IPS-20b (cell line): ENCODE measurements around the gene NLRC5.

Source experiments
- H3K27ac ChIP-seq: one replicate; pipeline ENCODE4 v1.5.1; 2013; ENCODE audit warnings: low read length
- H3K27me3 ChIP-seq: 2 replicates; pipeline ENCODE4 v1.6.1; 2013; ENCODE audit warnings: mild to moderate bottlenecking, low read length, inconsistent platforms; ENCODE audit not compliant: insufficient read depth
- H3K36me3 ChIP-seq: 2 replicates; pipeline ENCODE4 v1.6.1; 2013; ENCODE audit warnings: low read depth, mild to moderate bottlenecking, inconsistent platforms, low read length, moderate library complexity; ENCODE audit not compliant: insufficient read depth
- H3K4me1 ChIP-seq: 2 replicates; pipeline ENCODE4 v1.6.1; 2013; ENCODE audit warnings: mild to moderate bottlenecking, control low read depth, inconsistent platforms, low read length, moderate library complexity; ENCODE audit not compliant: insufficient read depth
- H3K4me3 ChIP-seq: 2 replicates; pipeline ENCODE4 v1.5.1; 2013; ENCODE audit warnings: mild to moderate bottlenecking, low read length, inconsistent platforms
- H3K9ac ChIP-seq: 2 replicates; pipeline ENCODE4 v1.6.1; 2013; ENCODE audit warnings: low read depth, mild to moderate bottlenecking, inconsistent platforms, low read length, moderate library complexity
- H3K9me3 ChIP-seq: 2 replicates; pipeline ENCODE4 v1.6.1; 2013; ENCODE audit warnings: mild to moderate bottlenecking, low read depth, low read length, inconsistent platforms; ENCODE audit not compliant: insufficient read depth

NLRC5 gene

DNA sequence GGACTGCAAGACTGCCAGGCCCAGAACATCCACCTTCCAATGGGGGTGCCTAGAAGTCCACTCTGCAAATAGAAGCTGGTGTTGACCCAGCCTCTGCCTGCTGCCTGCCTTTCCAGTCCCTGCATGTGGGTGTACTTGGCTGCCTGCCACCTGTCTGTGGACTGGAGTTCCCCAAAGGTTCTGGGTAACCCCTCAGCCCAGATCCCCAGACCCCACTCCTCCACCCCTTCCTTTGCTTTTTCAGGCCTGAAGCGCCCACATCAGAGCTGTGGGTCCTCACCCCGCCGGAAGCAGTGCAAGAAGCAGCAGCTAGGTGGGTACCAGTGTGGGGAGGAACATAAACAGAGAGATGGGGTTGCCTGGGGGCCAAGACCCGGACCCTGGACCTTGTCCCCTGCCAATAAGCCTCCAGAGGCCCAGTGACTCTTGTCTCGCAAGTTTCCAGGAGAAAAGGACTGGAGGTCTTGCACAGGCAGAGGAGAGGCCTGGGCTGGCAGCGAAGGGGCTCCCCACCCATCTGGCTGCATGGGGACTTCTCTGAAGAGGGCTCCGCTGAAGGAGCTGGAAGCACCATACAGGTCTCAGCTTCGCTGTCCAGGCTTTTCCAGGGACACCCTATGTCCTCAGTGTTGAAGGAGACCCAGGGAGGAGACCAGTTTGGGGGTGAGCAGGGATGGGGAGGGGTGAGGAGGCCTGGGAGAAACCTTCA is 34.3 kb downstream of the NLRC5 start:
- Histone ChIP-seq H3K9me3 (no peaks in the 10 kb centered on the region), H3K4me3 (no peak overlapping the region), H3K36me3 (no peaks in the 10 kb centered on the region), H3K4me1 (no peaks in the 10 kb centered on the region), H3K27ac (no peak overlapping the region), H3K27me3 (no peaks in the 10 kb centered on the region), H3K9ac (no peak overlapping the region)

DNA sequence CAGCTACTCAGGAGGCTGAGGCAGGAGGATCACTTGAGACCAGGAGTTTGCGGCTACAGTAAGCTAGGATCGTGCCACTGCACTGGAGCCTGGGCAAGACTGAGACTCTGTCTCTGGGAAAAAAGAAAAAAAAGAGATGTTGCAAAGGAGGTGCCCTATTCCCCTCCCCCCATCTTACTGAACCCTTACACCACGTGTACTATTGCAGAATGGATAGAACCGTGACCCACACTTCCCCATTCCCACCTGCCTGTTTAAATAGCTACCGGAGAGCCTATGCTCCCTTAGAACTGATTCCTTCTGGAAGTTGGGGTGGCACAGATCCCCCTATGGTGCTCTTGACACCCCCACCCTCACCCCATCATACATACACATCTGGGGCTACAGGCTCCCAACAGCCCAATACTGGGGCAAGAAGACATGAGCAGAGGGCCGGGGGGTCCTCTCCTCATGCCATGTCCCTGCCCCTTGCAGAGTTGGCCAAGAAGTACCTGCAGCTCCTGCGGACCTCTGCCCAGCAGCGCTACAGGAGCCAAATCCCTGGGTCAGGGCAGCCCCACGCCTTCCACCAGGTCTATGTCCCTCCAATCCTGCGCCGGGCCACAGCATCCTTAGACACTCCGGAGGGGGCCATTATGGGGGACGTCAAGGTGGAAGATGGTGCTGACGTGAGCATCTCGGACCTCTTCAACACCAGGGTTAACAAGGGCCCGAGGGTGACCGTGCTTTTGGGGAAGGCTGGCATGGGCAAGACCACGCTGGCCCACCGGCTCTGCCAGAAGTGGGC is 35.7 kb downstream of the NLRC5 start:
- no peak overlapping the region for H3K27ac ChIP-seq
- no peaks in the 10 kb centered on the region for H3K27me3 ChIP-seq
- H3K9ac ChIP-seq = no peak overlapping the region
- H3K4me3 ChIP-seq = no peak overlapping the region
- no peaks in the 10 kb centered on the region for H3K4me1 ChIP-seq
- no peaks in the 10 kb centered on the region for H3K9me3 ChIP-seq
- no peaks in the 10 kb centered on the region for H3K36me3 ChIP-seq

GRCh38 chr16:57025941-57026777 is 36.8 kb downstream of the NLRC5 start:
- H3K4me3 ChIP-seq = no peak overlapping the region
- H3K9me3 ChIP-seq = no peaks in the 10 kb centered on the region
- no peaks in the 10 kb centered on the region for H3K4me1 ChIP-seq
- no peaks in the 10 kb centered on the region for H3K27me3 ChIP-seq
- H3K9ac ChIP-seq = no peak overlapping the region
- no peak overlapping the region for H3K27ac ChIP-seq
- no peaks in the 10 kb centered on the region for H3K36me3 ChIP-seq

GRCh38 chr16:57026778-57027062 is 37.4 kb downstream of the NLRC5 start:
- Histone ChIP-seq H3K4me1 (no peaks in the 10 kb centered on the region), H3K4me3 (no peak overlapping the region), H3K36me3 (no peaks in the 10 kb centered on the region)

DNA sequence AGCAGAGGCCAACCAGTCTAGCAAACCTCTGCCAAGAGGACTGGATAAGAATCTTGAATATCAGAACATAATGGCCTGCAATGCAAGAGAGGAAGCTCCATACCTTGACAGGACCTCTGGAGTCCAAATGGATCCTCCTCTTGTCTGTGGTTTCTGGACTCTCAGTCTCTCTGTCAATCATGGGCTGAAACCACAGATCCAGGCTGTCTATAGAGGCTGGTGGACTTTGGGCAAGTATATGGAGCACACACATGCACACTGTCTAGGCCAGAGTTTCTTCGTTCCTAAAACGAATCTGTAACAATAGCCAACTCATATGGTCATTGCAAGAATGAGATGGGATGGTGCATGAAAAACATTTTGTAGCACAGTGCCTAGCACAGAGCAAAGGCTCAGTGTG is 37.7 kb downstream of the NLRC5 start:
- Histone ChIP-seq H3K9ac (no peak overlapping the region), H3K27ac (no peak overlapping the region), H3K27me3 (no peaks in the 10 kb centered on the region), H3K9me3 (no peaks in the 10 kb centered on the region), H3K4me1 (no peaks in the 10 kb centered on the region), H3K4me3 (no peak overlapping the region), H3K36me3 (no peaks in the 10 kb centered on the region)

More at GRCh38 chr16:57026778-57027062, 37.4 kb downstream of the NLRC5 start:
- H3K27me3 ChIP-seq = no peaks in the 10 kb centered on the region
- H3K9me3 ChIP-seq = no peaks in the 10 kb centered on the region
- no peak overlapping the region for H3K27ac ChIP-seq
- no peak overlapping the region for H3K9ac ChIP-seq

- no peak overlapping the region for H3K9ac ChIP-seq
- H3K36me3 ChIP-seq = no peaks in the 10 kb centered on the region
- no peaks in the 10 kb centered on the region for H3K9me3 ChIP-seq
- H3K4me1 ChIP-seq = no peaks in the 10 kb centered on the region
- H3K4me3 ChIP-seq = no peak overlapping the region
- no peaks in the 10 kb centered on the region for H3K27me3 ChIP-seq
- H3K27ac ChIP-seq = no peak overlapping the region
These were observed 38.7 kb downstream of the NLRC5 start for GRCh38 chr16:57028086-57028485.

GRCh38 chr16:57029161-57030160 is 40.1 kb downstream of the NLRC5 start:
- no peaks in the 10 kb centered on the region for H3K4me1 ChIP-seq
- no peak overlapping the region for H3K4me3 ChIP-seq
- H3K9ac ChIP-seq = no peak overlapping the region
- no peaks in the 10 kb centered on the region for H3K9me3 ChIP-seq
- no peaks in the 10 kb centered on the region for H3K36me3 ChIP-seq
- H3K27ac ChIP-seq = no peak overlapping the region
- no peaks in the 10 kb centered on the region for H3K27me3 ChIP-seq

GRCh38 chr16:57030346-57030902 is 41.1 kb downstream of the NLRC5 start:
- H3K36me3 ChIP-seq = no peaks in the 10 kb centered on the region
- no peaks in the 10 kb centered on the region for H3K4me1 ChIP-seq
- H3K9me3 ChIP-seq = no peaks in the 10 kb centered on the region
- no peaks in the 10 kb centered on the region for H3K27me3 ChIP-seq
- no peak overlapping the region for H3K4me3 ChIP-seq
- H3K27ac ChIP-seq = no peak overlapping the region
- H3K9ac ChIP-seq = no peak overlapping the region

DNA sequence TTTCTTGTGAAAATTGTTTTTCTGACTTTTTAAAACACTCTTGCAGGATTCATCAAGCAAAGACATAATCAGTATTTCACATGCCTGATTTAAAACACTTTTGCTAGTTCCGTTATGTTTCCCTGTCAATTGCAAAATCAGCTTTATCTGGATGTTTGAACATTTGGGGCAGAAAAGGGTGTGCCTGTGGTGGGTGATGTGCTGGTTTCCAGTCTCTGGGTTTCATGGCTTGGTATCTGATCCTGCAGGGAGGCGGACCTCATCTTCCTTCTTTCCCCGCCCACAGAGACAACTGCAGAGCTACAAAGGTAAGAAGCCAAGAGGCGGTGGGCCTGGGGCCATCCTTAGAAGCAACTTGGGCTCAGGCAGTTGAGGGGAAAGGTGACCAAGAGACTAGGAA is 41.8 kb downstream of the NLRC5 start:
- H3K27me3 ChIP-seq = no peaks in the 10 kb centered on the region
- H3K36me3 ChIP-seq = no peaks in the 10 kb centered on the region
- no peaks in the 10 kb centered on the region for H3K9me3 ChIP-seq
- no peak overlapping the region for H3K9ac ChIP-seq
- no peak overlapping the region for H3K27ac ChIP-seq
- no peak overlapping the region for H3K4me3 ChIP-seq
- no peaks in the 10 kb centered on the region for H3K4me1 ChIP-seq

GRCh38 chr16:57032346-57032745 is 43.0 kb downstream of the NLRC5 start:
- no peaks in the 10 kb centered on the region for H3K4me1 ChIP-seq
- no peaks in the 10 kb centered on the region for H3K27me3 ChIP-seq
- no peak overlapping the region for H3K9ac ChIP-seq
- H3K4me3 ChIP-seq = no peak overlapping the region
- no peaks in the 10 kb centered on the region for H3K9me3 ChIP-seq
- H3K27ac ChIP-seq = no peak overlapping the region
- no peaks in the 10 kb centered on the region for H3K36me3 ChIP-seq

DNA sequence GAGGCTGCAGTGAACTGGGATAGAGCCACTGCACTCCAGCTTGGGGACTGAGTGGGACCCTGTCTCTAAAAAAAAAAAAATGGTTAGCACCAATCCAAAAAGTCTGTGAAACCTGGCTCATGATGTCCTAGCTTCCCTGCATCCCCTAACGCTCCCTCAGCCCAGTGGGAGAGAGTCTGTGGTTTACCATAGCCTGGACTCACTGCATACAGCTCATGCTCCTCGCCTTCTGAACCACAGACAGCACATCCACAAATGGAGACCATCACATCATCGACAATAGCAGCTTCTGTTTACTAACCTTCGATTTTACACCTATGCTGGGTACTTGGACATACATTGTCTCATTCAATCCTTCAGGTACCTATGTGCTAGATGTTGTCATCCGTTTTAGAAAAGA is 43.6 kb downstream of the NLRC5 start:
- H3K9ac ChIP-seq = no peak overlapping the region
- H3K27me3 ChIP-seq = no peaks in the 10 kb centered on the region
- H3K27ac ChIP-seq = no peak overlapping the region
- no peaks in the 10 kb centered on the region for H3K4me1 ChIP-seq
- H3K4me3 ChIP-seq = no peak overlapping the region
- no peaks in the 10 kb centered on the region for H3K36me3 ChIP-seq
- no peaks in the 10 kb centered on the region for H3K9me3 ChIP-seq
